Vagina (tissue), 2 donors: ENCODE data around the gene TVP23C.
"Not testable (repeated sequence)": the region's sequence is repeated elsewhere in the genome, so short reads cannot be mapped to it uniquely, and the experiment has no call there.

Experiments
- POLR2A ChIP-seq, 2 donors: fragments of 450-650 bp; IDR thresholded peaks; one replicate each; pipeline ENCODE4 v1.6.1; 2017; ENCODE audit warnings: antibody characterized with exemption in 2 of 2, mild to moderate bottlenecking in 2 of 2, moderate library complexity in 2 of 2
- TF ChIP-seq, protein P1 (sequence below), 3 experiments: fragments of 450-650 bp in 2 of 3; fragments of 200-600 bp in 1 of 3; sonication (generic) in 1 of 3; IDR thresholded peaks; one replicate each; pipeline ENCODE4 v1.5.1; 2017 to 2019; ENCODE audit warnings: antibody characterized with exemption in 3 of 3, mild to moderate bottlenecking in 2 of 3, moderate library complexity in 2 of 3

DNA sequence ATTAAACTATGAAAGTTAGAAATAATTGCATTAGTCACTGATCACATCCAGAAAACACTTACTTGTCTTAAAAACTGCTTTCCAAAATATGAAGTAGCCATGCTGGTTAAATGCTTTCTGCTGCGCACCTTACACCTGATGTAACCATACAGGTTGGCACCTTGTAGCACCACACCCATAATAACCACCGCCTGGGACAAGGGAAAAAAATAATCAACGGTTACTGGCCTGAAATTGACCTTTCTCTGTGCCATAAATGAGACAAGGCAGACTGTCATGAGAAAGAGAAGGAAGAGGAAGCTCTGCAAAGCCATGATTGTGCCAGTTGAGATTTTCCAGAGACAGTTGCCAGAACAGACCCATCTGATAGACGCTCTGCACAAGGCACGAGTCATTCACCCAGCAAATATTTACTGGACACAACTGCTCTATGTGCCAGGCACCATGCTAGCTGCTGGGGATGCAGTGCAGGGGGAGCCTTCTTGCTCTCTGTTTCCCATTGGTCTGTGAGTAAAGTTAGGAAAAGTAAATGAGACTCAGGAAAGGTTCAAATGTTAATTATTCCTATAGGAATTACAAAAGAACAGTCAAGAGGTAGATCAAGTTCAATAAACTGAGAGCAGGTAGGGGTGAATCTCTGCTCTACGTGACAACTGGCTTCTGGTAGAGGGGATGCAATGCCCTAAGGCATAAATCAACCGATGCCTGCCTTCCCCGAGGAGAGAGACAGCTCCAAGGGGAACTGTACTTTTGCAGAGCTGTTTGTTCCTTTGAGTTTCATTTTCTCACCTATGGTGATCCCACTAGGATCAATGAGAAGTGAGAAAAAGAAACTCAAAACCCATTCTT lies 22.7 kb downstream of the TVP23C start:
- TF ChIP-seq, protein P1, sequence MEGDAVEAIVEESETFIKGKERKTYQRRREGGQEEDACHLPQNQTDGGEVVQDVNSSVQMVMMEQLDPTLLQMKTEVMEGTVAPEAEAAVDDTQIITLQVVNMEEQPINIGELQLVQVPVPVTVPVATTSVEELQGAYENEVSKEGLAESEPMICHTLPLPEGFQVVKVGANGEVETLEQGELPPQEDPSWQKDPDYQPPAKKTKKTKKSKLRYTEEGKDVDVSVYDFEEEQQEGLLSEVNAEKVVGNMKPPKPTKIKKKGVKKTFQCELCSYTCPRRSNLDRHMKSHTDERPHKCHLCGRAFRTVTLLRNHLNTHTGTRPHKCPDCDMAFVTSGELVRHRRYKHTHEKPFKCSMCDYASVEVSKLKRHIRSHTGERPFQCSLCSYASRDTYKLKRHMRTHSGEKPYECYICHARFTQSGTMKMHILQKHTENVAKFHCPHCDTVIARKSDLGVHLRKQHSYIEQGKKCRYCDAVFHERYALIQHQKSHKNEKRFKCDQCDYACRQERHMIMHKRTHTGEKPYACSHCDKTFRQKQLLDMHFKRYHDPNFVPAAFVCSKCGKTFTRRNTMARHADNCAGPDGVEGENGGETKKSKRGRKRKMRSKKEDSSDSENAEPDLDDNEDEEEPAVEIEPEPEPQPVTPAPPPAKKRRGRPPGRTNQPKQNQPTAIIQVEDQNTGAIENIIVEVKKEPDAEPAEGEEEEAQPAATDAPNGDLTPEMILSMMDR (IDR thresholded peaks at IDR 0.05): not testable (repeated sequence)
- not testable (repeated sequence) for TF ChIP-seq POLR2A (IDR thresholded peaks at IDR 0.05)
